VCaP (cell line): ENCODE measurements around the gene METTL25.

Experiments
- H3K27ac ChIP-seq: fragments of 450-650 bp; 2 replicates; pipeline ENCODE4 v1.5.1; 2017
- CTCF ChIP-seq: fragments of 450-650 bp; conservative IDR thresholded peaks from 2 replicates; pipeline ENCODE4 v1.5.1; 2017; ENCODE audit warnings: mild to moderate bottlenecking, moderate library complexity

METTL25 gene

GRCh38 chr12:82476511-82476910 lies 118.2 kb downstream of the METTL25 start:
- no peak overlapping the region for H3K27ac ChIP-seq
- no peak for TF ChIP-seq CTCF

GRCh38 chr12:82479511-82479910 lies 121.2 kb downstream of the METTL25 start:
- TF ChIP-seq CTCF, result no peak
- peak overlapping the region; percentile 82 for H3K27ac ChIP-seq

- H3K27ac ChIP-seq, result peak overlapping the region; percentile 82
- TF ChIP-seq CTCF, result no peak
Measured at GRCh38 chr12:82480606-82481005, 122.3 kb downstream of the METTL25 start.

- H3K27ac ChIP-seq, result no peak overlapping the region
- TF ChIP-seq CTCF, result no peak
Measured at GRCh38 chr12:82481954-82482353, 123.6 kb downstream of the METTL25 start.

GRCh38 chr12:82486524-82487235 lies 128.4 kb downstream of the METTL25 start:
- no peak overlapping the region for H3K27ac ChIP-seq
- no peak for TF ChIP-seq CTCF

- TF ChIP-seq CTCF, result no peak
- peak overlapping the region; percentile 15; the same call in 1 of the 2 replicates for H3K27ac ChIP-seq
Measured at GRCh38 chr12:82504409-82504808, 146.1 kb downstream of the METTL25 start.

GRCh38 chr12:82505150-82505549 lies 146.8 kb downstream of the METTL25 start:
- TF ChIP-seq CTCF, result no peak
- H3K27ac ChIP-seq, result peak overlapping the region; percentile 15
